Measurements from ENCODE around the gene FHOD1. TPM values are rescaled to one million over a fixed set of nuclear protein-coding genes. Genes with fewer than 3 reads are reported as not detected.

Gene FHOD1
- total RNA-seq, 1 donor from 2014 or later: 20.5 TPM

DNA sequence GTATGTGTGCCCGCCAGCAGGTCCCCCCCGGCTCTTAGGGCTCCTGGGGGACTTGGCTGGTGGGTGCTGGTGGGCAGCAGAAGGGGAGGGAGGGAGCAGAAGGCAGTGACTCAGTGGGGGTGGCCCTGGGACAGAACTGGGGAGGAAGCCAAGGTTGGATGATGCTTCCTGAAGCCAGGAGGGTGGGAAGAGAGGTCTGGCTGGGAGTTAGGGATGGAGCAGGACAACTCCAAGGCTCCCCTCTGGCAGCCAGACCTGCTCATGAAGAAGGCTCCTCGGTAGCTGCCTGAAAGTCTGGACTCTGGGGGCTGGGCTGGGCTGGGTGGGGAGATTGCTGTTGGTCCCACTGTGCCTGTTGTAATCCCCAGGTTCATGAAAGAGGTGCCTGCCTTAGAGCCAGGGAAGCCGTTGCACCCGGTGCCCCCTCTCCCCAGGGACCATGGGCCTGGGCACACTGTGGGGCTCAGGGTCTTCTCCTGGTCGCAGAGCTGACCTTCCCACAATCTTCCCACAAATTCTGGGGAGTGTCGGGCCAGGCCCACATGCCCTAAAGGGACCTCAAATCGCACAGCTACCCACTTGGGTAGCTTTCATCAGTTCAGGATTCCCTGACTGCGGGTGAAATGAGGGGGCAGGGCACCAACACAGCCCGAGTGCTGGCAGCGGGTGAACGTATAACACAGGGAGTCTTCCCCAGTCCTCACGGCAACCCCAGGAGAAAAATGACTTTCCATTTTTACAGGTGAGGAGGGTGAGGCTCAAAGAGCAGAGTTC is 30.9 kb upstream of the FHOD1 start:
- DNase-seq (ENCODE audit: low read depth): peak; percentile 64

- peak; percentile 98 for DNase-seq (ENCODE audit: low read depth)
Measured at GRCh38 chr16:67277294-67277998, 30.2 kb upstream of the FHOD1 start.

DNA sequence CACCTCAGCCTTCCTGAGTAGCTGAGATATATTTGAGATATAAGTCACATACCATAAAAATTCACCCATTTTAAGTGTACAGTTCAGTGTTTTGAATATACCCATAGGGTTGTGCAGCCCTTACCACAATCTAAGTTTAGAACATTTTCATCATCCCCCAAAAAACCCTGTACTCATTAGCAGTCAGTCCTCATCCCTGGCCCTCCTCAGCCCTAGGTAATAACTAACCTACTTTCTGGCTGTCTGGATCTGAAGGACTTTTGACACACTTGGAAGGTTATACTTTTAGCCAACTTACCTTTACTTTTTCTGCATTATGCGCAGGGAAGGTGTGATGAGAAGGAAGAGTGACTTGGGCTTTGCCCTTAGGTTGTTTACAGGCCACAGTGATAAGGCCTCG is 28.0 kb upstream of the FHOD1 start:
- no peak for DNase-seq (ENCODE audit: low read depth)

DNA sequence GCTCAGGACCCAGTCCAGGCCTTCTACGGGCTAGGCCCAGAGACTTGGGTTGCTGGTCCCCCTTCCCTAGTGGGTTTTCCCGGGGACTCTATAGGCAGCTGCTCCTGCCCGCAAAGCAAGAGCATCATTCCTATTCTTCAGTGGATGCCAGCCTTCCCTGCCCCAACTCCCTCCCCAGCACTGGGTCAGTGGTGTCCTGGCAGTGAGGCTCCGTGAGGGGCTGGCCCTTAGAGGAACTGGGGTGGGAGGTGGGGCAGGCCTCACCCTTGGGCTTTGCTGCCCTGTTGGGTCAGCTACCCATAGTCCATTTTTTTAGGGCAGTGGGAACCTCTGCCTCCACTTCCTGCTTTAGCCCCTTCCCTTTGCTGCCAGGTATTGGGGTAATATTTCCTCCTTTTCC is 24.2 kb upstream of the FHOD1 start:
- DNase-seq (ENCODE audit: low read depth): no peak

DNA sequence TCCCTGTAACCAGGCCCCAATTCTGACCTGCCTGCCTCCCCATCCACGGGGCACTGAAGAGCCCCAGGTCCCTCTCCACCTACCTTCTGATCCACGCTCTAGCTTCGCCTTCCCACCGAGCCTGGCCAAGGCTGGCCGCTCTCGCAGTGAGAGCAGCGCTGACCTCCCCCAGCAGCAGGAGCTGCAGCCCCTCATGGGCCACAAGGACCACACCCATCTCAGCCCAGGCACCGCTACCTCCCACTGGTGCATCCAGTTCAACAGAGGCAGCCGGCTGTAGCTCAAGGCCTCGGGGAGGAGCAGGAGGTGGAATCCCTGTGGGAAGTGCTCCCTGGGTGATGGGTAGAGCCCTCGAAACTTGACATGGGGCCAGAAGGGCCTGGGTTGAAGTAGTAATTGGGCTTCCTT is 23.7 kb upstream of the FHOD1 start:
- DNase-seq (ENCODE audit: low read depth): no peak

GRCh38 chr16:67269766-67270165 is 22.5 kb upstream of the FHOD1 start:
- peak; percentile 69 for DNase-seq (ENCODE audit: low read depth)

DNA sequence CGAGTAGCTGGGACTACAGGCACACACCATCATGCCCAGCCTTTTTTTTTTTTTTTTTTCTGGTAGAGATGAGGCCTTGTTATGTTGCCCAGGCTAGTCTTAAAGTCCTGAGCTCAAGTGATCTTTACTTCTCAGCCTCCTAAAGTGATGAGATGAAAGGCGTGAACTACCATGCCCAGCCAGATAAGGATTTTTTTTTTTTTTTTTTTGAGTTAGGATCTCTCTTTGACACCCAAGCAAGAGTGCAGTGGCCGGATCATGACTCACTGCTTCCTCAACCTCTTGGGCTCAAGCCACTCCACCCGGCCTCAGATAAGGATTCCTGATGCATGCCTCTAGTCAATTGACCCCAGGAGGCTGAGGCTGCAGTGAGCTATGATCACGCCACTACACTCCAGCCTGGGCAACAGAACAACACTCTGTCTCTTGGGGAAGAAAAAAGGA is 20.9 kb upstream of the FHOD1 start:
- peak; percentile 89 for DNase-seq (ENCODE audit: low read depth)

- DNase-seq (ENCODE audit: low read depth): no peak
Measured at GRCh38 chr16:67265834-67266233, 18.6 kb upstream of the FHOD1 start.

DNA sequence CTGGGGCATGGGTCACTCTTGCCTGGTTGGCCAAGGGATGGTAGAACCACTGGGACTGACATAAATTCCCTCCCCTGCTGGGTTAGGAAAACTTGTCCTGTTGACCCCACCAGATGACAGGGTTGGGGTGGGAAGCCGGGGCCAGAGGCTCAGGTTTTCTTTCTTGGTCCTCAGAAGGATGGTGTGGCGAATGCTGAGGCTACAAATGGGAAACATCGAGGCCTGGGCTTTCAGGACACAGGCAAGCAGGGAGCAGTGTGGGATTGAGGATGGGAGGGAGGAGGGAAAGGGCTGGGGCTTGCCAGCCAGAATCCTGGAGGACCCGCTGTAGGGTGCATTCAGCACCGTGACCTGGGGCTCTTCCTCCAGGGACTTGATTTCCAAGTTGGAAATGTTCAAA is 17.6 kb upstream of the FHOD1 start:
- DNase-seq (ENCODE audit: low read depth): no peak

DNA sequence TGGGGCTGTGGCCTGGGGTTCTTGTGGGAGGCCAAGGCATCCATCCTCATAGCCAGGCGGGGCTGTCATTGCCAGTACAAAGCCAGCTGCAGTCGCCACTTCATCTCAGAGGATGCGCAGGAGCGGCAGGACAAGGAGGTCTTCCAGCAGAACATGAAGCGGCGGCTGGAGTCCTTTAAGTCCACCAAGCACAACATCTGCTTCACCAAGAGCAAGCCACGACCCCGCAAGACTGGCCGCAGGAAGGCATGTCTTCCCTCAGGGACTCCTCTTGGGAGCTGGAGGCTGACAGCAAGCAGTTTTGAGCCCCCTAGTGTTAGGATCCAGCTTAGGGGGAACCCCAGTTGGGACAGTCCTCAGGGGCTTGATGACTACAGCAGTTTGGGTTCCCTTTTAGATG is 17.0 kb upstream of the FHOD1 start:
- no peak for DNase-seq (ENCODE audit: low read depth)

- DNase-seq (ENCODE audit: low read depth): no peak
Measured at GRCh38 chr16:67263201-67263600, 15.9 kb upstream of the FHOD1 start.

- peak; percentile 69 for DNase-seq (ENCODE audit: low read depth)
Measured at GRCh38 chr16:67260426-67261063, 13.3 kb upstream of the FHOD1 start.

DNA sequence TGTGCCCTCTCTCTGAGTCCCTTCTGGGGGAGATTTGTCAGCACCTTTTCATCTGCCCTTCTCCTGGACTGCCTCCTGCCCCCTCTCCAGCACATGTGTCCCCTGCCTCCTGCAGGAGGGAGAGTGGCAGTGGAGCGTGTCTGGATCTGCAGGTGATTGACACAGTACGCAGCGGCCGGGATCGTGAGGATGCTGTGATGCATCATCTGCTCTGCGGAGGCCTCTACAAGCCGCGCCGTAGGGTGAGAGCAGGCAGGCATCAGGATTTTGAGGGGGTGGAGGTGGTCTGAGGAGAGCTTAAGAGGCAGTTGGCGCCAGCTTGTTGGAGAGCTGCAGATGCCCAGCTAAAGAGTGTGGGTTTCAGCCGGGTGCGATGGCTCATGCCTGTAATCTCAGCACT is 12.4 kb upstream of the FHOD1 start:
- no peak for DNase-seq (ENCODE audit: low read depth)

- no peak for DNase-seq (ENCODE audit: low read depth)
Measured at GRCh38 chr16:67258161-67258835, 11.0 kb upstream of the FHOD1 start.

- DNase-seq (ENCODE audit: low read depth): no peak
Measured at GRCh38 chr16:67257486-67258160, 10.3 kb upstream of the FHOD1 start.

- DNase-seq (ENCODE audit: low read depth): no peak
Measured at GRCh38 chr16:67256701-67257230, 9.5 kb upstream of the FHOD1 start.

DNA sequence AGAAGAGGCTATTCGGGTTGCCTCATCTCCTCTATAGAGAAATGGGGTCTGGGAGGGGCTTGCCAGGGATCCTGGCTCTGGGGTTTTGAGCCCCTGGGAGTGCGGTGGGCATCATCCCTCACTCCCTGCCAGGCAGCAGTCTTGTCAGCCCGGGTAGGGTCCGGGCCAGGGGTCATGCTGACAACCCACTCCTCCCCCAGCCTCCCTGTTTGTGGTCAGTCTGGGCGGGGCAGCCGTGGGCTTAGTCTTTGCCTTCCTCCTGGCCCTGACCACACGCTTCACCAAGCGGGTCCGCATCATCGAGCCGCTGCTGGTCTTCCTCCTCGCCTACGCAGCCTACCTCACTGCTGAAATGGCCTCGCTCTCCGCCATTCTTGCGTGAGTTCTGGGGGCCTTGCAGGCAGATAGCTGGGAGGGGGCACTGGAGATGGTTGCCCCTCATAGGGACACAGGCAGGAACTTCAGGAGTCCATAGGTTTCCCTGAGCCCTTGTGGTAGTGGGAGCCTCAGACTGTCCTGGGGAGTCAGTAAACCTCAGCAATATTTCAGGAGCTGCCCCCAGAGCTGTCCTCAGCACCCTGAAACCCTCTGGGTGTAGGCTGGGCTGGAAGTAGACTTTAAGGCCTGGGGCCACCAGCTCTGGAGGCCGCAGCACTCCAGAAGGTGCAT is 8.4 kb upstream of the FHOD1 start:
- no peak for DNase-seq (ENCODE audit: low read depth)

GRCh38 chr16:67254801-67255552 is 7.7 kb upstream of the FHOD1 start:
- DNase-seq (ENCODE audit: low read depth): no peak

GRCh38 chr16:67252609-67253497 is 5.6 kb upstream of the FHOD1 start:
- no peak for DNase-seq (ENCODE audit: low read depth)
